Activated CD4-positive, alpha-beta T cell treated with anti-CD3 and anti-CD28 coated beads for 1 hour (primary cell): ENCODE data around the gene TENM3.

Source experiments
- DNase-seq: peaks from one replicate; pipeline ENCODE4 v3.0.0-alpha.2; 2020

TENM3 gene

DNA sequence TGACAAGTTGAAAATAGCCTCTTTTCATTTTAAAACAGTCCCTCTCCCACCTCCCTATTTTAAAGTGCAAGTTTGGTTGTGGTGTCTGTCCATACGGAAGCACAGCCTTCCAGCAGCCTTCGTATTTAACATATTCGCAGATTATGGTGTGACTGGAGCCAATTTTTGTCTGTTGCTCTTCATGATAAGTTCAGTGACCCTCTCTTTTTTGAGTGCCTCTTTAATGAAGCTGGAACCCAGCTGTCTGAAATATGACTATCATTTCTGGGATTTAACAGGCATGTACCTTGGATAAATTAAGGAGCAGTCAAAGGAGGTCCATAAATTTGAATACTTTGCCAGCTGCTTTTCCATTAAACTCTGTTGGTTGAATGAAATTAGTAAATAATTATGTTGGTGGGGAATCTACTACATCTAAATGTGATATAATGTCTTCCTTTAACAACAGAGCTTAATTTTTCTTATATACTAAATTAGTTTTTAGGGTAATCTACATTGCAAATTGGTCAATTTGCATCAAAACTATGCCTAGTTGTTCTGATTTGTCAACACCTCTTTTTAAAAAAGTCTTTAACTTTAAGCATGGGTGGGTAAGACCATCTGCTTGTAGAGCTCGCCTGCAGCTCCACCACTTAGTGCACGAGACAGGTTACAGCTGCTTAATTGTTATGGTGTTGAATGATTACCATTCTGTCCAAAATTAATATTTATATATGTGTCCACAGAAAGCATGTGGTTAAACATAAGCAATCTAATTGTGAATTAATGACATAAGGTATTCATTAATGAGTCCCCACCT, 457.4 kb downstream of the TENM3 start:
- DNase-seq, result no peak

DNA sequence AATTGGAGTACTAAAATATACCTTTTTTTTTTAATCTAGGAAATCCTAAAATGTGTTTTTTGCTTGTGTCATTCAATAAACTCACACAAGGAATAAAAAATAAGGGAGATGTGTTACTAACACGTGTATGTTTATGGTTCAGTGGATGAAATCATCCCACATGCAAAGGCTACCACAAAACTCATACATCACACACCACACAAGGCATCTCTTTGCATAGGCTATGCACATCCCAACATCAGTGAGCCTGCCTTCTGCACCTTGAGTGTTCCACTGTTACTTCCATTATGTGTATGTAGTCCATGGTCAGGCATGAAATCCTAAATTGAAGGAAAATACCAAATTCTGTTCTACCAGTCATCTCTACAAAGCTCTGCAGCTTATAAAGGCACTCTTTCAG, 460.9 kb downstream of the TENM3 start:
- no peak for DNase-seq

DNA sequence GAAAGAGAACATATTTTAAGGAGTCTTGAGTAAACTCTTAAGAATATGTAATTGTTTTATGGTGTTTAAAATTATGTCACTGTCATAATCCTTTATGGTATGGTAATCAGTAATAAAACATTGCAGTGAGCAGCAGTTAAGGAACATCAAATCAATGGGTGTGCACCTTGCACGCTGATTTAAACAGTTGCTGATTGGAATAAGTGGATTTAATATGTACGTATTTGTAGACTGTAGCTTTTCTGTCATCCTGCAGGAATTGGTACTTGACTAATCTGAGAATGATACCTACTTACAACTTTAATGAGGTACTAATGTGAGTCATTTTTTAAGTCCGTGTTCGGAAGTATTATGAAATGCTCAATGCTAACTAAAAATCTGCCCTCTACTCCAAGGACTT, 461.7 kb downstream of the TENM3 start:
- DNase-seq, result no peak

DNA sequence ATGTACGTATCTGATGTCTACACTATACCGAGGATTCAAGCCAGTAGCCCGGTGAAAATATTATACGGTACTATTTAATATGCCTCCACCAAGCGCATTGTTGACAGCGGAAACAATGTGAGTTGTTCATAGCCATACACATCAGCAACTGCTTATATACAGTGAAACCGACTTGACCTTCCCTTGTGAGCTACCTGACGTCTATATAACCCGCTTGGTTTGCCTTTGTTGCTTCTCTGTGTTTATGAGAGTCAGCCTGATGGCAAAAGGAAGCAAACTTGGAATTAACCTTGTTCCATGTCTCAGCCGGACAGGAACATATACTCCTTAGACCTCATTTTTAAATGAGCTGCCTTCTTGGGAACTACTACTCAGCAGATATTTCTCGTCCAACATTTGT, 462.2 kb downstream of the TENM3 start:
- no peak for DNase-seq

DNA sequence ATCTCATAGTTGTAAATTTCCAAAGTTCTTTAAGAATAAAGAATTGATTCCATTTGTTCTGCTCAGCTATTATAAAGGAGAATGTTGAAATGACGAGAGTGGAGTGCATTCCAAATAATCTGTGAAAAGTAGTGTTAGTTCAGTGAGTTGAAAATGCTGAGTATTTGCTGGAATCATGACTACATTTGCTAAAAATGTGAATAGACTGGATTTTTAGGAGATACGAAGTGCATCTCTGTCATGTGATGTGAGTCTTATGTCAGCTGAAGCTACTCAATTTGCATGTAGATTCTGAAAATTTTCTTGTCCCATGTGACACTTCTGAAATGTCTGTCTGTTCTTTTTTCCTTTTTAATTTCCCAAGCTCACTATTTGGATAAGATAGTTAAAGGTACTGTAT, 468.0 kb downstream of the TENM3 start:
- DNase-seq, result no peak

DNA sequence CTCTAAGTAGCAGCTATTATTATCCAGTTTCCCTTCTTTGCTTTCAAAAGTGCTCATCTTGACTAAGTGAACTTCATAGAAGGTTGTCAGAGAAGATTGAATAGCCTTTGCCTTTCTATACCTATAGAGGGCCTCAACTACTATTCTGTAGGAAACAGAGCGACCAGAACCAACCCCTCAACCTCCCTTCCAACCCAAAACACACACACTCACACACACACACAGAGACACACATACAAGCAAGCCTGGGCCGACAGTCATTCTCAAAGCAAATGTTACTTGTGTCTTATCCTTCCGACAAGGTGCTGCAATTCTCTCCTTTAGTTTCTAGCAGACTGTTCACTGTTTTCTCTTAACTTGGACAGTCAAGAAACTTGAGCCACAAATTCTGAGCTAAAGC, 472.3 kb downstream of the TENM3 start:
- no peak for DNase-seq

GRCh38 chr4:182716192-182716591, 473.0 kb downstream of the TENM3 start:
- DNase-seq, result no peak

DNA sequence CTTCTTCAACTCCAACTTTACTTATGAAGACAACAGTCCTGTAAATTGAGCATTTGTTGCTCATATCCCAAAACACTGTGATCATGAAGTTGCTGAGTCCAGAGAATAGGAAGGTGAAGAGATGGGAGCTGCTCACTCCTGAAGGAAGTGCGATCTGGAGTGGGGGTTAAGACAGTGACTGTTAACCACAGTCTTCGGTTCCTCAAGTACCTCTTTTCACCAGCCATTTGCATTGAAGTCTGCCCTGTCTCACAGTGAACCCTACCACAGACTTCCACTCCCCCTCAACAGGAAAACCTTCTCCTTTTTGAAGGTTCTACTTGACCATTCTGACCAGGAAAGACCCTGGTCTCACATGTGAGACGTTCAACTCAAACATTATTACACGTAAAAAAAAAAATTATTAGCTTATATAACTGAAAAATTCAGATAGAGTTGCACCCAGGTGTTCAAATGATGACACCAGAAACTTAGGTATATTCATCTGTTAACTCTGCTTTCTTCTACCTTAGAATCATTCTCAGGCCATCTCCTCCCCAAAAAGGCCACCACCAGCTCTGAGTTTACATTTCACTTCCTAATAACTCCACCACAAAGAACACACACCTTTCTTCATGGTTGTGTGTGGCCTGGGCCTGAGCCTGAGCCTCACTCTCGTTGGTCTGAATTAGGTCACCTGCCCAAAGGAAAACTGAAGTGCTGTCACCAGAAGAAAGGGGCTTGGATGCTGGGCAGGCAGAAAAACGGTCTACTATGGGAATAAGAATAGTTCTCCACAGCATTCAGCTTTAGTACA, 474.8 kb downstream of the TENM3 start:
- no peak for DNase-seq

DNA sequence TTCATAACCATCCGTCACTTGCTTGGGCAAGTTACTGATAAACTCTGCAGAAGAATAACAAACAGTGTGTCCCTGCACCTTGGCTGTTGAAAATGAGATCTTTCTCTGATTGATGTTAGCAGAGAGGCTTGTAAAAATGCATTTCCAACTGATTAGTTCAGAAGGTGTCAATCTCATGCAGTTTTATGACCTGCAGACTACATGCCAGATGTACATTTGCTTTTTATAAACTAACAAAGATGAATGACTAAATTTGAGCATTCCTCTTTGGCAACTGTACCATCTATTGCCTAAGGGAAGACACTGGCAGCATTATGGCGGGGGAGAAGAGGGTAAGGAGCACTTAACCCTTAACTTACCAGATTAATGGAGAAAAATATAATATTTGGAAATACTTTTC, 481.2 kb downstream of the TENM3 start:
- DNase-seq, result no peak

GRCh38 chr4:182729516-182729915, 486.3 kb downstream of the TENM3 start:
- DNase-seq, result no peak

DNA sequence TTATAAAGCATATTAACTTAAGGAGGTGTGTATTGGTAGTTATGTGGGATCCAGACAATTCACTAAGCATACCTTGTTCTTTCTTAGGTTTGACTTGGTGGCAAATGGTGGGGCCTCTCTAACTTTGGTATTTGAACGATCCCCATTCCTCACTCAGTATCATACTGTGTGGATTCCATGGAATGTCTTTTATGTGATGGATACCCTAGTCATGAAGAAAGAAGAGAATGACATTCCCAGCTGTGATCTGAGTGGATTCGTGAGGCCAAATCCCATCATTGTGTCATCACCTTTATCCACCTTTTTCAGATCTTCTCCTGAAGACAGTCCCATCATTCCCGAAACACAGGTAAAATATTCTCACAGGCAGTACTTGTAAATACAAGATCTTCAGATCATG, 487.6 kb downstream of the TENM3 start:
- DNase-seq, result no peak

DNA sequence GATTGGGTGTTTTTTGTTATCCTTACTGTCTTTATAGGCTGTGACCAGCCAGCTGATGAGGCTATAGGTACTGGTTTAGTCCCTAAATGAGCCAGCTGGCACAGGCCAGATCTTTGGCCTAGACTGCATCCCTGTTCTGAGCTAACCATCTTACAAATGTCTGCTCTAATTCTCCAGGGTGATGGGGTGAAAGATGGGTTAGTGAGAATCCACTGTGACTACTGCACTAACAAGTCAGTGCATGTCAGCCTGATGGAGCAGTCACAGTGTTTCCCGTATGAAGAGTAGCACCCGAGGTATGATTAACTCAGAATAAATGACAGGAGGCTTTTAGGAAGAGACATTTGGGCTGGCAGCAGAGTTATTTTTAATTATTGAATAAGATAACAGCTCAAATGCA, 493.0 kb downstream of the TENM3 start:
- no peak for DNase-seq

DNA sequence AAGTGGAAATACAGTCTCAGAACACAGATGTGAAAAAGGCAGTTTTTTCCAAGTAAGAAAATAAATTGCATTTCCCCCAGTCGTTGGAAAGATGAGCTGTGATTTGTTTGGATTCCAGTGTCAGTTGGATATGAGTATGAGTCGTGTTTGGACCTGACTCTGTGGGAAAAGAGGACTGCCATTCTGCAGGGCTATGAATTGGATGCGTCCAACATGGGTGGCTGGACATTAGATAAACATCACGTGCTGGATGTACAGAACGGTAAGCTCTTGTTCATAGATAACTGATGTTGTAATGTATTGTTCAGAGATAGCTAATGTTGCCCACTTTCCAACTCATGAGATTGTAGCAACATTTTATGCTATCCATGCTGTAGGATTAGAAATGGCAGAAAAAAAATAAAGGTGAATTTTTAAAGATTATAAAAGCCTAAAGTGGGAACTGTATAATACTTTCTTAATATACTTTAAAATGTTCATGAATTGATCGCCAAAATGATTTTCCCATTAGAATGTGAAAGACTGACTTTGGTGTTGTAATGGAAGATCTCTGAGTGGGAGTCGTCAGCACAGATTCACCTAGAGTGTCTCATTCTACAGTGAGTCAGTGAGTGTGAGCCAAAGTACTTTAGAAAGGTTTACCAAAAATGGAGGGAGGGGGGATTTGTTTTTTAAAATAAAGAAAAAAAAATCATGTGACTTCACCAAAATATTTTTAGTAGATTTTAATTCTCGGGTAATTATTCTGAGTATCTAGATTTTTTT, 495.3 kb downstream of the TENM3 start:
- no peak for DNase-seq

- DNase-seq, result no peak
Measured at GRCh38 chr4:182740256-182740655, 497.1 kb downstream of the TENM3 start.

GRCh38 chr4:182741054-182741453, 497.9 kb downstream of the TENM3 start:
- no peak for DNase-seq

DNA sequence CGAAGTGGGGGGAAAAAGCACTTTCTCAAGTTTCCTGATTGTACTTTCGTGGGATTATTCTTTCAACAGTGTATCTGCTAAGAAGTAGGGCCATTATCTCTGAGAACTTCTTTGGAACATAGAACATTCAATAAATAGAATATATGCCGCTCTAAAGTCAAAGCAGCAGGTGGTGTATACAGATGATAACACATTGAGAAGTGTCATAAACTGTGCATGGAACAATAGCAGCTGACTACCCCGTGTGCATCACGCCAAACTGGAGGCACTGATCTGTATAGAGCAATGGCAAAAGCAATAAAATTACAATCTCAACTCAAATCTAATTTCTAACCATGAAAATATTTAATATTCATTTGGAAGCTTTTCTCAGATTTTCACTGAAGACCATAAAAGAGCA, 498.7 kb downstream of the TENM3 start:
- DNase-seq, result no peak

DNA sequence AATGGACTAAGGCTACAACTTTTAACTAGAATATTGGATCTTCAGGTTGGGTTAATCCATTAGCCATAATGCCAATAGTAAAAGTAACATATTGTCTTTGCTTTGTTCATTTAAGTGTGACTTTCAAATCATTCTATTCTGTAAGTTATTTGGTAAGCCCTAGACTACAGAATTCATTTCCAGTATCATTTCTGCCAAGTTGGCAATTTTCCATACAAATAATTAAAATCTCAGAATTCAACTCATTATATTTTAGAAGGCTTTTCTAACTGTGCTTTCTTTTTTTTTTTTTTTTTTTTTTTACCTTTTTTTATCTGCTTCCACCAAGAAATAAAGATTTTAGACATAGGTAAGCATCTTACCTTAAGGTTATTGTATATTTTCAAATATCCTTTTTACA, 500.6 kb downstream of the TENM3 start:
- no peak for DNase-seq

DNA sequence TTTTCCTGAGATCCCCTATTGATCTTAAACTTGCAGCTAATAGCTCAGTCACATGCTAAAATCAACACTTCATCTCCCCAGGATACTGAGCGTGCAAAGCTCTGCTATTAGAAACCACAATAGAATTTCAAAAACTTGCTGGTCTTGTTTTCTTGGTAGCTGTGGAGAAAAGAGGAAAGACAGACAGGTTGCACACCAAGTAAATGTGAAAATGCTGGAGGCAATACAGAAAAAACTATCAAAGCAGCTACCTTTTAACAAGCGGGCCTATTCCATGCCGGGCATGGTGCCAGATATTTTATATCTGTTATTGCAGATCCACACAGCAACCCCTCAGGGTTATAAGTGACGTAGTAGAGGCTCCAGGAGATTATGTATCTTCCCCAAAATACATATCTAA, 502.0 kb downstream of the TENM3 start:
- DNase-seq, result no peak

GRCh38 chr4:182746876-182747275, 503.7 kb downstream of the TENM3 start:
- DNase-seq, result no peak

DNA sequence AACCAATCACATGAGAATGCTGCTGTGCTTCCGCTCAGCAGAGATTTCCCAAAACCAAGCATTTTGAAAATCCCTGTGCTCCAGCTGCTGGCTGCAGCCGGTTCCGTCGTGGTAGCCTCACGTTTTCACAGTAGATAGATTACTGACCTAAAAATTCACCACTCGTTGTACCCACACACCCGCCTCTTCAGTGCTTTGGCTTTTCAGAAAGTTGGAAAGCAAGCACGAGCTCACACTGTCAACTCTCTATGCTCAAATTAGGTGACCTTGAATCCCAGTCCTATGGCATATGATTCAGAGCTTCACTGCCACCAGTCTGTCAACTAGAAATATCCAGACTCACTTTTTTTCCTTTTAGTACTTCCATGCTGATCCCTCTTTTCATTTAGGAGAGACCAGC, 505.1 kb downstream of the TENM3 start:
- DNase-seq, result no peak

- no peak for DNase-seq
Measured at GRCh38 chr4:182748949-182749348, 505.7 kb downstream of the TENM3 start.

DNA sequence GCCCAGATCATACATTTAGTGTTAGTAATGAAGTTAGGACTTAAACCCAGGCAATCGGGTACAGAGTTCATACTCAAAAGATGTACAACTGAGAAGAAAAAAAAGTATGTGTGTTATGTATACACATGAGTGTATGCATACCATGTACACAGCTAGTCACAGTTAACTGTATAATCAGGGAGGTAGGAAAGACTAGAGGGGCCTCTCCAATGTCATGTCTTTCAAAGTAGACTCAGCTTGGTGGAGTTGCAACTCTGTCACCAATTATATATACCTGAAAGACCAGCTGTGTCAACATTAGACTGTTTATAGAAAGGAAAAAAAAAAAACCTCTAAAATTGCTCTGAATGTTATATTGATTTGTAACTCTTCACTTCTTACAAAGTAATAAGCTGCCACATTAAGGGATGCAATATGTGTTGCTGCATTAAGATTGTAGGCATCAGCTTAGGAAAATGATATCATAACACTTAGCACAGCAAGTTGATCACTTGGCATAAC, 506.5 kb downstream of the TENM3 start:
- no peak for DNase-seq

DNA sequence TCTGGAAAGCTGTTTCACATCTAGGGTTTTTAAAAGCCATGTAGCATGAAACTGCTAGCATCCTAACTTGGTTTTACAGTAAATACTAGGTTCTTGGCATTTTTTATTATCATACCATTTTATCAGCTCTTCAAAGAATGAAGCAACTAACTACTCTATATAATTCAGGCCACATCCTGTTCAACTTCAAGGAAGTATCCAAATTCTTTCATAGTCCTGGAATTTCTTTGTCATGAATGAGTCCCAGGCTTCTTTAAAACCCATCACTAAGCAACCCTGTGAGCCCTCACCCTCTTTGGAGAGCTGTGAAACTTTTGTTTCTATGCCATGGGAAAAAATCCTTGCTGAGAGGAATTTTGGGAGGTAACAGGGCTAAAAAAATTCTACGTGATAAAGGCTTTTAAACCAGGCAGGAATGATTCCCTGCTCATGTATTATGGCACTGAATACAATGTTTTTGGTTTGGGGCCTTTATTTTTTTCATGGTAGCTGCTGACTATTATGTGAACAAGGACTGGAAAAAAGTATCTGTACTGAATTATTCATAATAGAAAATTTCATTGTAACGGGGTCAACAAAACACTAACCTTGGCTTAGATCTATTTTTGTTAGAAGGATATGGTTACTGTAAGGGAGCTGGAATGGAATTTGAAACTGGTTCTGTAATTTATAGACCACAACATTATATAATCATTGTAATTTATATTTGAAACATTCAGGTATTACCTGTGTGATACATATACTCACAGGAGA, 509.1 kb downstream of the TENM3 start:
- DNase-seq, result no peak
